Panc1 (cell line): ENCODE measurements around the gene FUT7. TPM values are rescaled to one million over a fixed set of nuclear protein-coding genes. Genes with fewer than 3 reads are reported as not detected.
A peak's percentile ranks its signal among the peaks of the same experiment; 100 is the strongest.

Experiments
- ATAC-seq: fragments of 200-7000 bp; cut with Tn5 transposase; 2 replicates; pipeline ENCODE4 v1.9.1; 2020; ENCODE audit warnings: mild to moderate bottlenecking, moderate library complexity
- BruUV-seq: library from RNA; stranded (reverse); fragments of 400-500 nt; replicated peaks from 2 replicates; lab custom pipeline; 2021; lab: Mats Ljungman, UMichigan
- CTCF ChIA-PET: fragments of 300-600 bp; sonication (Branson Sonifier 250); formaldehyde crosslinking; loops from one replicate; lab custom pipeline; 2022; ENCODE audit warnings: antibody characterized with exemption; lab: Charles Lee
- POLR2A ChIA-PET: fragments of 300-600 bp; sonication (Branson Sonifier 250); formaldehyde crosslinking; loops from one replicate; lab custom pipeline; 2022; ENCODE audit warnings: antibody characterized with exemption; lab: Charles Lee
- DNase-seq: peaks from one replicate; pipeline ENCODE4 v3.0.0-alpha.2; 2010; ENCODE audit warnings: low read depth, low spot score
- H3K27ac ChIP-seq: 2 replicates; pipeline ENCODE4 v1.5.1; 2011; ENCODE audit warnings: mild to moderate bottlenecking, low read length, inconsistent platforms
- H3K27me3 ChIP-seq: fragments of 200-500 bp; sonication (Bioruptor generic); 2 replicates; pipeline ENCODE4 v1.6.0; 2014; ENCODE audit warnings: low read length, inconsistent platforms; ENCODE audit not compliant: control insufficient read depth, insufficient read depth
- H3K36me3 ChIP-seq: fragments of 200-500 bp; sonication (Bioruptor generic); 2 replicates; pipeline ENCODE4 v1.5.1; 2014; ENCODE audit warnings: inconsistent platforms, mild to moderate bottlenecking, low read length, moderate library complexity; ENCODE audit not compliant: control insufficient read depth, insufficient read depth
- H3K4me1 ChIP-seq: 2 replicates; pipeline ENCODE4 v1.5.1; 2011; ENCODE audit warnings: inconsistent platforms, mild to moderate bottlenecking, low read length, moderate library complexity; ENCODE audit not compliant: control insufficient read depth, insufficient read depth
- H3K4me3 ChIP-seq, 2 experiments: 2 replicates each; pipeline ENCODE4 v1.5.1; 2011 to 2012; ENCODE audit warnings: low read depth in 2 of 2, low read length in 2 of 2, mild to moderate bottlenecking in 2 of 2, inconsistent platforms in 1 of 2, moderate library complexity in 1 of 2
- H3K9me3 ChIP-seq: fragments of 200-500 bp; sonication (Bioruptor generic); 2 replicates; pipeline ENCODE4 v1.5.1; 2014; ENCODE audit warnings: low read depth, mild to moderate bottlenecking, inconsistent platforms, low read length, moderate library complexity; ENCODE audit not compliant: control insufficient read depth, insufficient read depth
- POLR2AphosphoS5 ChIP-seq: IDR thresholded peaks from 2 replicates; pipeline ENCODE4 v1.6.1; 2012; ENCODE audit warnings: mild to moderate bottlenecking, low read depth, low read length, moderate library complexity
- SIN3A ChIP-seq: IDR thresholded peaks from 2 replicates; pipeline ENCODE4 v1.6.1; 2012; ENCODE audit warnings: low read depth, mild to moderate bottlenecking, low read length, moderate library complexity, borderline replicate concordance; ENCODE audit not compliant: insufficient read depth
- TCF7L2 ChIP-seq: IDR thresholded peaks from 2 replicates; pipeline ENCODE4 v1.6.1; 2011; ENCODE audit warnings: mild to moderate bottlenecking, low read depth, low read length, inconsistent platforms
- in situ Hi-C: cut with HindIII; loops from 2 replicates; pipeline ENCODE4 v1.10.0; 2016; ENCODE audit warnings: low sequenced_read_pairs, low pct_unique_long_range_greater_than_20kb
- intact Hi-C: fragments of 100-400 bp; cut with micrococcal nuclease; formaldehyde crosslinking; loops from one replicate; pipeline ENCODE4 v1.10.0; 2022; ENCODE audit not compliant: unreplicated experiment
- total RNA-seq: library from RNA; stranded (reverse); gene quantifications from one replicate; pipeline ENCODE4 v1.2.1, GENCODE V29; 2021; ENCODE audit not compliant: unreplicated experiment
- TF ChIP-seq, protein P1 (sequence below): fragments of 450-650 bp; IDR thresholded peaks from 2 replicates; pipeline ENCODE4 v1.5.1; 2017; ENCODE audit warnings: mild to moderate bottlenecking
- TF ChIP-seq, protein P2 (sequence below), 2 experiments: IDR thresholded peaks; 2 replicates each; pipeline ENCODE4 v1.6.1; 2011 to 2012; ENCODE audit warnings: low read depth in 2 of 2, control low read depth in 1 of 2, low read length in 1 of 2, mild to moderate bottlenecking in 1 of 2, moderate library complexity in 1 of 2; ENCODE audit not compliant: insufficient read depth in 1 of 2

FUT7 gene
- total RNA-seq, 1 experiment from 2014 or later: not detected

DNA sequence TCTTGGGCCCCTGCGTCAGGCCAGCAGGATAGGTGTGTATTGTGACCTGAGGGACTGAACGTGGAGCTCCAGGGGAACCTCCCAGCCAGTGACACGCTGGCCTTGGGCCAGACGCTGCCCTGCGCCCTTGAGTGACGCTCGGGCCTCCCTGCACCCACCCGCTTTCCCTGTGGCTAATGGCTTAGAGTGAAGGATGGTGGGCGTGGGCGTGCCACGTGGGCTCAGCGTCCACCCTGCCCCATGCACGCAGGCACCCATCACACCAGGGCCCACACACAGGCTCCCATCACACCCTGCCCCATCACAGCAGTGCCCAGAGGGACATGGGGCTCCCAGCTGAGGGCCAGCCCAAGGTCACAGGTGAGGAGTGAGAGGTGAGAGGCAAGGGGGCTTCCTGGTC is 5.1 kb upstream of the FUT7 start:
- BruUV-seq: no TSS peak

DNA sequence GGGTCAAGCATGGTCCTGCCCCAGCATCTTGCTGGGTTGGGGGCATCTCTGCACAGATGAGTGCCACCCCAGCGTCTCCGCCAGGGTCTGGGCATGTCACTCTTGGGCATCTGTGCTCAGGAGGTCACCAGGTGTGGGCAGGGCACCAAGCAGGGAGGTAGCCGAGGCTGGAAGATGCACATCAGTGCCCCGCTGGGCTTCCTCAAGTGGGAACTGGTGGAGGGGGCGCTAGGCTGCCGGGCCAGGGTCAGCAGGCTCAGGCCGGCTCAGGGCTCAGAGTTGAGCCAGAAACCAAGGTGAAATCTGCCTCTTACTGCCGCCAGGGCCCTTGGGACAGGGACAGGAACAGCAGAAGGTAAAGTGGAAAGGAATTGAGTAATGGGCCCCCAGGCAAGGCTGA is 4.0 kb upstream of the FUT7 start:
- CTCF ChIA-PET: interaction anchor here (0.7 to 2.0 kb wide), 2 partner anchors 51 to 88 kb away, joined by 5 to 22 read pairs; no protein-coding TSS in a partner anchor
- in situ Hi-C loops (no loop called here), intact Hi-C loops (loop anchor here (10.0 kb wide), 1 partner anchor 91 kb away; the partner anchor contains the start of genes C8G and FBXW5)
- ATAC-seq: no peak
- Histone ChIP-seq H3K9me3 (no peaks in the 10 kb centered on the region), H3K27ac (no peak overlapping the region), H3K36me3 (no peaks in the 10 kb centered on the region), H3K4me3 (no peak overlapping the region), H3K27me3 (no peaks in the 10 kb centered on the region), H3K4me1 (peaks cover 5% of the 10 kb centered on the region)
- no TSS peak for BruUV-seq
- POLR2A ChIA-PET: no interaction called here
- DNase-seq: no peak
- TF ChIP-seq TCF7L2 (no peak), POLR2AphosphoS5 (no peak), SIN3A (no peak)

More for the DNA sequence above, 5.1 kb upstream of the FUT7 start:
- Histone ChIP-seq H3K27ac (no peak overlapping the region), H3K27me3 (no peaks in the 10 kb centered on the region), H3K4me1 (peaks cover 5% of the 10 kb centered on the region), H3K9me3 (no peaks in the 10 kb centered on the region), H3K36me3 (no peaks in the 10 kb centered on the region), H3K4me3 (no peak overlapping the region)
- DNase-seq (no peak), ATAC-seq (no peak)
- in situ Hi-C loops (no loop called here), intact Hi-C loops (loop anchor here (10.0 kb wide), 1 partner anchor 92 kb away; the partner anchor contains the start of genes C8G and FBXW5)
- ChIA-PET POLR2A (no interaction called here), CTCF (interaction anchor here (0.5 kb wide), 1 partner anchor 70 kb away, joined by 8 read pairs; no protein-coding TSS in a partner anchor)
- no peak for TF ChIP-seq TCF7L2
- TF ChIP-seq SIN3A: no peak
- TF ChIP-seq, protein P1, sequence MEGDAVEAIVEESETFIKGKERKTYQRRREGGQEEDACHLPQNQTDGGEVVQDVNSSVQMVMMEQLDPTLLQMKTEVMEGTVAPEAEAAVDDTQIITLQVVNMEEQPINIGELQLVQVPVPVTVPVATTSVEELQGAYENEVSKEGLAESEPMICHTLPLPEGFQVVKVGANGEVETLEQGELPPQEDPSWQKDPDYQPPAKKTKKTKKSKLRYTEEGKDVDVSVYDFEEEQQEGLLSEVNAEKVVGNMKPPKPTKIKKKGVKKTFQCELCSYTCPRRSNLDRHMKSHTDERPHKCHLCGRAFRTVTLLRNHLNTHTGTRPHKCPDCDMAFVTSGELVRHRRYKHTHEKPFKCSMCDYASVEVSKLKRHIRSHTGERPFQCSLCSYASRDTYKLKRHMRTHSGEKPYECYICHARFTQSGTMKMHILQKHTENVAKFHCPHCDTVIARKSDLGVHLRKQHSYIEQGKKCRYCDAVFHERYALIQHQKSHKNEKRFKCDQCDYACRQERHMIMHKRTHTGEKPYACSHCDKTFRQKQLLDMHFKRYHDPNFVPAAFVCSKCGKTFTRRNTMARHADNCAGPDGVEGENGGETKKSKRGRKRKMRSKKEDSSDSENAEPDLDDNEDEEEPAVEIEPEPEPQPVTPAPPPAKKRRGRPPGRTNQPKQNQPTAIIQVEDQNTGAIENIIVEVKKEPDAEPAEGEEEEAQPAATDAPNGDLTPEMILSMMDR: no peak
- no peak for TF ChIP-seq POLR2AphosphoS5
- TF ChIP-seq, protein P2, sequence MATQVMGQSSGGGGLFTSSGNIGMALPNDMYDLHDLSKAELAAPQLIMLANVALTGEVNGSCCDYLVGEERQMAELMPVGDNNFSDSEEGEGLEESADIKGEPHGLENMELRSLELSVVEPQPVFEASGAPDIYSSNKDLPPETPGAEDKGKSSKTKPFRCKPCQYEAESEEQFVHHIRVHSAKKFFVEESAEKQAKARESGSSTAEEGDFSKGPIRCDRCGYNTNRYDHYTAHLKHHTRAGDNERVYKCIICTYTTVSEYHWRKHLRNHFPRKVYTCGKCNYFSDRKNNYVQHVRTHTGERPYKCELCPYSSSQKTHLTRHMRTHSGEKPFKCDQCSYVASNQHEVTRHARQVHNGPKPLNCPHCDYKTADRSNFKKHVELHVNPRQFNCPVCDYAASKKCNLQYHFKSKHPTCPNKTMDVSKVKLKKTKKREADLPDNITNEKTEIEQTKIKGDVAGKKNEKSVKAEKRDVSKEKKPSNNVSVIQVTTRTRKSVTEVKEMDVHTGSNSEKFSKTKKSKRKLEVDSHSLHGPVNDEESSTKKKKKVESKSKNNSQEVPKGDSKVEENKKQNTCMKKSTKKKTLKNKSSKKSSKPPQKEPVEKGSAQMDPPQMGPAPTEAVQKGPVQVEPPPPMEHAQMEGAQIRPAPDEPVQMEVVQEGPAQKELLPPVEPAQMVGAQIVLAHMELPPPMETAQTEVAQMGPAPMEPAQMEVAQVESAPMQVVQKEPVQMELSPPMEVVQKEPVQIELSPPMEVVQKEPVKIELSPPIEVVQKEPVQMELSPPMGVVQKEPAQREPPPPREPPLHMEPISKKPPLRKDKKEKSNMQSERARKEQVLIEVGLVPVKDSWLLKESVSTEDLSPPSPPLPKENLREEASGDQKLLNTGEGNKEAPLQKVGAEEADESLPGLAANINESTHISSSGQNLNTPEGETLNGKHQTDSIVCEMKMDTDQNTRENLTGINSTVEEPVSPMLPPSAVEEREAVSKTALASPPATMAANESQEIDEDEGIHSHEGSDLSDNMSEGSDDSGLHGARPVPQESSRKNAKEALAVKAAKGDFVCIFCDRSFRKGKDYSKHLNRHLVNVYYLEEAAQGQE (IDR thresholded peaks at IDR 0.05; ENCODE audit: insufficient read depth in 1 of 2, low read depth in 2 of 2, low read length in 1 of 2): no peak

DNA sequence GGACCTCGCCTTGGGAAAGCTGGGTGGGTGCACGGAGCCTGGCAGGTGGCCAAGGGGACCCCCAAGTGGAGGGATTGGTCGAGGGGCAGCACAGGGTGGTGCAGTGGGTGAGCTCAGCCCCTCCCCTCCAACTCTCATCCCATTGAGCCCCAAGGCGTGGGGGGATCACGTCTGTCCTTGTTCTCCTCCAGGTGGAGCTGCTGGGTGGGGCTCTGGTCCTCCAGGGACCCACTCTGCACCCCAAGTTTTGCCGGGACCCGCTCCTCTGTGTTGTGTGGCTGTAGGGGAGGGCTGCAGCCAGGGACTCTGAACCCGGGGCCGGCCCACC is 3.6 kb upstream of the FUT7 start:
- no TSS peak for BruUV-seq
- ChIA-PET POLR2A (interaction anchor here (0.6 kb wide), 1 partner anchor 266 kb away, joined by 3 read pairs; no protein-coding TSS in a partner anchor), CTCF (interaction anchor here (0.7 to 2.0 kb wide), 6 partner anchors 10 to 88 kb away, joined by 3 to 22 read pairs (median 4); no protein-coding TSS in a partner anchor)

More for the DNA sequence above, 3.6 kb upstream of the FUT7 start:
- Histone ChIP-seq H3K27ac (no peak overlapping the region), H3K27me3 (no peaks in the 10 kb centered on the region), H3K9me3 (no peaks in the 10 kb centered on the region), H3K36me3 (no peaks in the 10 kb centered on the region), H3K4me3 (no peak overlapping the region), H3K4me1 (peaks cover 5% of the 10 kb centered on the region)
- intact Hi-C loops: loop anchor here (10.0 kb wide), 1 partner anchor 91 kb away; the partner anchor contains the start of genes C8G and FBXW5
- ATAC-seq: peak; percentile 28
- DNase-seq: no peak
- TF ChIP-seq, protein P1: peak; percentile 72; the same call in 1 of the 2 replicates
- no peak for TF ChIP-seq TCF7L2
- in situ Hi-C loops: no loop called here
